ENCODE data around the gene ODAD2. TPM values are rescaled to one million over a fixed set of nuclear protein-coding genes. Genes with fewer than 3 reads are reported as not detected.

The ODAD2 gene
- total RNA-seq, 1 experiment from 2014 or later = not detected

DNA sequence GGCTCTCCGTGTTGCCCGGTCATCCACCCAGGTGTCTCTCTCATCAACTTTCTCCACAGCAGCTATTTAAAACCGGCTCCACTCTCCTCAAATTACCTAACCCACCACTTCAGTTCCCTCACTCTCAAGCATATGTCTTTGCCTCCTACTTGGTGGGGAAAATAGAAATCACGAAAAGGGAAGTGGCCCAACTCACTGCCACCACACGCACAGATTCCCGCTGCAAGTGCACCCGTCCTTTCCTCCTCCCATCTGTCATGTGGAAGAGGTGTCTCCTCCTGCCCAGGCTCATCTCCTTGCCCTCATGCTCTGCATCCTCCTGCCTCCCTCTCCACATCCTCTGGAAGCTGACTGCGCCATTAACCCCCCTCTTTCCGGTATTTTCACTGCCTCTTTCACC, 172.5 kb downstream of the ODAD2 start:
- H3K9me3 ChIP-seq (ENCODE audit: control insufficient read depth, insufficient read depth, low read depth, low read length) = no peaks in the 10 kb centered on the region
- H3K4me1 ChIP-seq (ENCODE audit: control insufficient read depth, insufficient read depth, low read length) = no peaks in the 10 kb centered on the region
- TF ChIP-seq SIN3A (IDR thresholded peaks at IDR 0.05; ENCODE audit: borderline replicate concordance, insufficient read depth, low read depth, low read length) (no peak), TCF7L2 (IDR thresholded peaks at IDR 0.05; ENCODE audit: low read depth, low read length) (no peak), REST (IDR thresholded peaks at IDR 0.05; ENCODE audit: insufficient read depth in 1 of 2, low read depth in 2 of 2, low read length in 1 of 2) (no peak), POLR2AphosphoS5 (IDR thresholded peaks at IDR 0.05; ENCODE audit: low read depth, low read length) (no peak)
- TF ChIP-seq, protein P1, sequence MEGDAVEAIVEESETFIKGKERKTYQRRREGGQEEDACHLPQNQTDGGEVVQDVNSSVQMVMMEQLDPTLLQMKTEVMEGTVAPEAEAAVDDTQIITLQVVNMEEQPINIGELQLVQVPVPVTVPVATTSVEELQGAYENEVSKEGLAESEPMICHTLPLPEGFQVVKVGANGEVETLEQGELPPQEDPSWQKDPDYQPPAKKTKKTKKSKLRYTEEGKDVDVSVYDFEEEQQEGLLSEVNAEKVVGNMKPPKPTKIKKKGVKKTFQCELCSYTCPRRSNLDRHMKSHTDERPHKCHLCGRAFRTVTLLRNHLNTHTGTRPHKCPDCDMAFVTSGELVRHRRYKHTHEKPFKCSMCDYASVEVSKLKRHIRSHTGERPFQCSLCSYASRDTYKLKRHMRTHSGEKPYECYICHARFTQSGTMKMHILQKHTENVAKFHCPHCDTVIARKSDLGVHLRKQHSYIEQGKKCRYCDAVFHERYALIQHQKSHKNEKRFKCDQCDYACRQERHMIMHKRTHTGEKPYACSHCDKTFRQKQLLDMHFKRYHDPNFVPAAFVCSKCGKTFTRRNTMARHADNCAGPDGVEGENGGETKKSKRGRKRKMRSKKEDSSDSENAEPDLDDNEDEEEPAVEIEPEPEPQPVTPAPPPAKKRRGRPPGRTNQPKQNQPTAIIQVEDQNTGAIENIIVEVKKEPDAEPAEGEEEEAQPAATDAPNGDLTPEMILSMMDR (IDR thresholded peaks at IDR 0.05) = no peak
- intact Hi-C loops (cut with micrococcal nuclease; ENCODE audit: unreplicated experiment) = no loop called here
- DNase-seq (ENCODE audit: low read depth, low spot score) = no peak
- no peak overlapping the region for H3K27ac ChIP-seq (ENCODE audit: low read length)
- no peak overlapping the region for H3K4me3 ChIP-seq (ENCODE audit: low read depth in 2 of 2, low read length in 2 of 2)
- POLR2A ChIA-PET = no interaction called here
- H3K36me3 ChIP-seq (ENCODE audit: control insufficient read depth, insufficient read depth, low read length) = no peaks in the 10 kb centered on the region
- ATAC-seq = no peak
- BruUV-seq (replicated peaks) = no TSS peak
- CTCF ChIA-PET = no interaction called here
- no peaks in the 10 kb centered on the region for H3K27me3 ChIP-seq (ENCODE audit: control insufficient read depth, insufficient read depth, low read length)
- in situ Hi-C loops (cut with HindIII; ENCODE audit: low pct_unique_long_range_greater_than_20kb, low sequenced_read_pairs) = no loop called here

DNA sequence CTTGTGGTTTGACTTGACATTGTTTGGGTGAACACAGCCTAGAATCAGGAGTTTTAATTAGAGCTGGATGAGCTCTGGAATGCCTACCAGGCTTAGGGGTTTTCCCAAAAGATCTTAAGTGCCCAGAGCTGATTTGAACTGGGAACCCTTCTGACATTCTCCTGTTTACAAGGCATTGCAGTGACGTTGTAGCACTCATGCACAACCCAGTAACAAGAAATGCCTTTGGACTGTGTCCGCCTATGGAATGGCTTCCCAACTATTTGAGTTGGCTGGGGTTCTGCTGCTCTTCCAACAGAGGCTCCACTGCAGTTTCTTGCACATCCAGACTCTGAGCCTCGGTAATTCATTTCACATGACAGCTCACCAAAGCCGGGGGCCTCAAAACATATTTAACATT, 176.6 kb downstream of the ODAD2 start:
- H3K4me3 ChIP-seq (ENCODE audit: low read depth in 2 of 2, low read length in 2 of 2) = no peak overlapping the region
- no peaks in the 10 kb centered on the region for H3K9me3 ChIP-seq (ENCODE audit: control insufficient read depth, insufficient read depth, low read depth, low read length)
- ATAC-seq (no peak), DNase-seq (ENCODE audit: low read depth, low spot score) (no peak)
- ChIA-PET CTCF (no interaction called here), POLR2A (no interaction called here)
- no peaks in the 10 kb centered on the region for H3K4me1 ChIP-seq (ENCODE audit: control insufficient read depth, insufficient read depth, low read length)
- intact Hi-C loops (cut with micrococcal nuclease; ENCODE audit: unreplicated experiment) (no loop called here), in situ Hi-C loops (cut with HindIII; ENCODE audit: low pct_unique_long_range_greater_than_20kb, low sequenced_read_pairs) (no loop called here)
- TF ChIP-seq TCF7L2 (IDR thresholded peaks at IDR 0.05; ENCODE audit: low read depth, low read length) (no peak), POLR2AphosphoS5 (IDR thresholded peaks at IDR 0.05; ENCODE audit: low read depth, low read length) (no peak), SIN3A (IDR thresholded peaks at IDR 0.05; ENCODE audit: borderline replicate concordance, insufficient read depth, low read depth, low read length) (no peak), REST (IDR thresholded peaks at IDR 0.05; ENCODE audit: insufficient read depth in 1 of 2, low read depth in 2 of 2, low read length in 1 of 2) (no peak)
- TF ChIP-seq, protein P1 (IDR thresholded peaks at IDR 0.05) = no peak
- no peaks in the 10 kb centered on the region for H3K27me3 ChIP-seq (ENCODE audit: control insufficient read depth, insufficient read depth, low read length)
- H3K27ac ChIP-seq (ENCODE audit: low read length) = no peak overlapping the region
- BruUV-seq (replicated peaks) = no TSS peak
- no peaks in the 10 kb centered on the region for H3K36me3 ChIP-seq (ENCODE audit: control insufficient read depth, insufficient read depth, low read length)
